ENCODE data around the gene MTHFD1L.

MTHFD1L gene

GRCh38 chr6:151065027-151065815, 199.7 kb downstream of the MTHFD1L start:
- no peak for ATAC-seq
- TF ChIP-seq ESRRG (CRISPR knock-in tag; IDR thresholded peaks at IDR 0.05) (no peak), TSHZ2 (CRISPR knock-in tag; IDR thresholded peaks at IDR 0.05) (no peak), TCF4 (CRISPR knock-in tag; IDR thresholded peaks at IDR 0.05; ENCODE audit: borderline replicate concordance) (no peak), CREB5 (CRISPR knock-in tag; IDR thresholded peaks at IDR 0.05; ENCODE audit: low read depth) (no peak), ARNTL (CRISPR knock-in tag; IDR thresholded peaks at IDR 0.05; ENCODE audit: borderline replicate concordance, low read depth) (no peak), TOX (CRISPR knock-in tag; IDR thresholded peaks at IDR 0.05; ENCODE audit: borderline replicate concordance) (no peak)

GRCh38 chr6:151067684-151068596, 202.4 kb downstream of the MTHFD1L start:
- TF ChIP-seq TCF4 (CRISPR knock-in tag; IDR thresholded peaks at IDR 0.05; ENCODE audit: borderline replicate concordance) (no peak), ZNF565 (CRISPR knock-in tag; conservative IDR thresholded peaks at IDR 0.05; ENCODE audit: low read depth) (no peak), GLIS3 (CRISPR knock-in tag; IDR thresholded peaks at IDR 0.05) (no peak), ZNF8 (CRISPR knock-in tag; IDR thresholded peaks at IDR 0.05) (no peak), SNAI2 (CRISPR knock-in tag; IDR thresholded peaks at IDR 0.05) (peak; percentile 18; the same call in 1 of the 2 replicates), POU6F1 (CRISPR knock-in tag; IDR thresholded peaks at IDR 0.05; ENCODE audit: borderline replicate concordance, low read depth) (peak; percentile 44; the same call in 1 of the 2 replicates), CREB5 (CRISPR knock-in tag; IDR thresholded peaks at IDR 0.05; ENCODE audit: low read depth) (no peak), ISL1 (CRISPR knock-in tag; IDR thresholded peaks at IDR 0.05) (peak; percentile 61), TOX (CRISPR knock-in tag; IDR thresholded peaks at IDR 0.05; ENCODE audit: borderline replicate concordance) (peak; percentile 75; the same call in 1 of the 2 replicates), CSDC2 (CRISPR knock-in tag; IDR thresholded peaks at IDR 0.05) (no peak; the same call in 1 of the 2 replicates), OSR1 (CRISPR knock-in tag; IDR thresholded peaks at IDR 0.05) (no peak), ESRRG (CRISPR knock-in tag; IDR thresholded peaks at IDR 0.05) (no peak), ZNF70 (CRISPR knock-in tag; IDR thresholded peaks at IDR 0.05) (no peak), ZFP3 (CRISPR knock-in tag; IDR thresholded peaks at IDR 0.05) (0 out of 2 replicates have a peak, but pooled peaks have one; percentile 13), PATZ1 (CRISPR knock-in tag; IDR thresholded peaks at IDR 0.05; ENCODE audit: borderline replicate concordance) (no peak), CSRNP3 (CRISPR knock-in tag; IDR thresholded peaks at IDR 0.05) (no peak), ZC3H10 (CRISPR knock-in tag; IDR thresholded peaks at IDR 0.05) (peak; percentile 81), TSHZ2 (CRISPR knock-in tag; IDR thresholded peaks at IDR 0.05) (no peak), RARB (CRISPR knock-in tag; IDR thresholded peaks at IDR 0.05) (peak; percentile 17; the same call in 1 of the 2 replicates), BACH2 (CRISPR knock-in tag; IDR thresholded peaks at IDR 0.05; ENCODE audit: borderline replicate concordance) (no peak), ZFP30 (CRISPR knock-in tag; IDR thresholded peaks at IDR 0.05) (no peak), PPARA (CRISPR knock-in tag; IDR thresholded peaks at IDR 0.05; ENCODE audit: borderline replicate concordance) (no peak)
- ATAC-seq = peak; percentile 79

Measured in SK-N-SH treated with all-trans-retinoic acid at 6 μM for 48 hours (cell line).